Measurements from ENCODE around the gene RBBP8NL. TPM values are rescaled to one million over a fixed set of nuclear protein-coding genes. Genes with fewer than 3 reads are reported as not detected.

RBBP8NL gene
- total RNA-seq, 1 experiment from 2014 or later: 0.28 TPM

DNA sequence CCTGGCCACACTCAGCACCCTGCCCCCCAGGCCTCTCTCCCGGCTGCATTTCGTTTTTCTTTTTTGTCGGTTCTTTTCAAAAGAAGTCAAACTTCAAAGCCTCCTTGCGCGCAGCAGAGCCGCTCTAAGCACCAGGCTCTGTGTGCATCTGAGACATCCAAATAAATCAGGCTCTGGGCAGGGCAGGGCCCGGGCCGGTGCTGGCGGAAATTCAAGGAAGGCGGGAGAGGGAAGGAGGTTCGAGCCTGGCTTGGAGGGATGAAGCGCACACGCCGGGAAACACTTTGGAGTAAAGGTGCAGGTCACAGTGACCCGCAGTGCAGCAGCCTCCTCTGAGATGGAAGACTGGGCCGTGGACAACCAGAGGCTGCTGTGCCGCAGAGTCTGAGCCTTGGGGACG lies 42.7 kb upstream of the RBBP8NL start:
- no peaks in the 10 kb centered on the region for H3K9me3 Mint-ChIP-seq
- Histone ChIP-seq H2BK12ac (ENCODE audit: insufficient read length, low read depth, low read length) (no peak overlapping the region), H4K8ac (replicated peaks; ENCODE audit: insufficient read length, low read depth, low read length) (no peak overlapping the region), H4K5ac (ENCODE audit: insufficient read length, low read depth, low read length) (no peak overlapping the region), H2AFZ (ENCODE audit: low read length) (no peak overlapping the region), H3K4ac (ENCODE audit: low read depth, low read length) (no peak overlapping the region), H3K9me3 (ENCODE audit: control insufficient read depth, low read depth, low read length) (no peaks in the 10 kb centered on the region), H3K9ac (ENCODE audit: extremely low read depth, insufficient read length, low read length) (no peak overlapping the region), H2BK5ac (ENCODE audit: insufficient read length, low read length) (no peak overlapping the region), H3T11ph (ENCODE audit: low read length) (no peak overlapping the region), H2BK15ac (ENCODE audit: low read depth, low read length) (no peak overlapping the region), H2AK5ac (ENCODE audit: insufficient read length, low read length) (no peak overlapping the region), H2BK120ac (ENCODE audit: low read depth, low read length, poor library complexity, severe bottlenecking) (no peak overlapping the region), H2BK20ac (ENCODE audit: low read depth, low read length, poor library complexity, severe bottlenecking) (no peak overlapping the region), H3K27ac (ENCODE audit: insufficient read length, low read depth, low read length) (no peak overlapping the region), H3K18ac (ENCODE audit: insufficient read length, low read depth, low read length) (no peak overlapping the region), H4K91ac (ENCODE audit: insufficient read length, low read depth, low read length) (no peak overlapping the region), H4K20me1 (ENCODE audit: control insufficient read depth, insufficient read depth, insufficient read length) (no peaks in the 10 kb centered on the region), H3K27me3 (ENCODE audit: insufficient read depth, low read length) (peaks cover 11% of the 10 kb centered on the region; the same call in 1 of the 2 replicates), H3K4me1 (ENCODE audit: insufficient read depth, low read length) (no peaks in the 10 kb centered on the region), H3K4me2 (ENCODE audit: insufficient read depth, insufficient read length, low read length) (no peak overlapping the region), H3K23me2 (ENCODE audit: insufficient read length, low read depth, low read length, poor library complexity, severe bottlenecking) (no peaks in the 10 kb centered on the region), H3K79me1 (ENCODE audit: insufficient read depth, low read depth, low read length, poor library complexity, severe bottlenecking) (no peaks in the 10 kb centered on the region), H3K23ac (ENCODE audit: insufficient read length, low read depth, low read length) (no peak overlapping the region), H3K14ac (ENCODE audit: insufficient read depth, low read length) (no peak overlapping the region), H3K56ac (ENCODE audit: insufficient read length, low read depth, low read length) (no peak overlapping the region), H3K79me2 (ENCODE audit: insufficient read depth, low read length) (no peaks in the 10 kb centered on the region)
- no peak overlapping the region; a peak in 1 of 7 replicates for H3K27ac Mint-ChIP-seq
- H3K27me3 Mint-ChIP-seq (ENCODE audit: low read depth): peaks cover 47% of the 10 kb centered on the region
- DNase-seq: no peak
- no CpG with 5 or more reads among the region's 18 CpGs for WGBS (ENCODE audit: extremely low coverage, insufficient read length, low lambda C conversion rate)
- H3K4me1 Mint-ChIP-seq: peaks cover 6 to 20% of the 10 kb centered on the region in 2 experiments; a peak in 3 of 4 replicates
- no peak for TF ChIP-seq CTCF (conservative IDR thresholded peaks at IDR 0.05)
- no peaks in the 10 kb centered on the region; a peak in 1 of 7 replicates for H3K36me3 Mint-ChIP-seq (ENCODE audit: insufficient read depth in 1 of 3, low read depth in 3 of 3)
- H3K4me3 Mint-ChIP-seq: no peak overlapping the region

Measured in H9 (cell line).